ENCODE results near the gene CHADL. TPM values are rescaled to one million over a fixed set of nuclear protein-coding genes. Genes with fewer than 3 reads are reported as not detected.
A peak's percentile ranks its signal among the peaks of the same experiment; 100 is the strongest.

The CHADL gene, protein sequence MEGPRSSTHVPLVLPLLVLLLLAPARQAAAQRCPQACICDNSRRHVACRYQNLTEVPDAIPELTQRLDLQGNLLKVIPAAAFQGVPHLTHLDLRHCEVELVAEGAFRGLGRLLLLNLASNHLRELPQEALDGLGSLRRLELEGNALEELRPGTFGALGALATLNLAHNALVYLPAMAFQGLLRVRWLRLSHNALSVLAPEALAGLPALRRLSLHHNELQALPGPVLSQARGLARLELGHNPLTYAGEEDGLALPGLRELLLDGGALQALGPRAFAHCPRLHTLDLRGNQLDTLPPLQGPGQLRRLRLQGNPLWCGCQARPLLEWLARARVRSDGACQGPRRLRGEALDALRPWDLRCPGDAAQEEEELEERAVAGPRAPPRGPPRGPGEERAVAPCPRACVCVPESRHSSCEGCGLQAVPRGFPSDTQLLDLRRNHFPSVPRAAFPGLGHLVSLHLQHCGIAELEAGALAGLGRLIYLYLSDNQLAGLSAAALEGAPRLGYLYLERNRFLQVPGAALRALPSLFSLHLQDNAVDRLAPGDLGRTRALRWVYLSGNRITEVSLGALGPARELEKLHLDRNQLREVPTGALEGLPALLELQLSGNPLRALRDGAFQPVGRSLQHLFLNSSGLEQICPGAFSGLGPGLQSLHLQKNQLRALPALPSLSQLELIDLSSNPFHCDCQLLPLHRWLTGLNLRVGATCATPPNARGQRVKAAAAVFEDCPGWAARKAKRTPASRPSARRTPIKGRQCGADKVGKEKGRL
- 0.27 TPM for total RNA-seq (ENCODE audit: unreplicated experiment)
- long read RNA-seq, result 0 reads

DNA sequence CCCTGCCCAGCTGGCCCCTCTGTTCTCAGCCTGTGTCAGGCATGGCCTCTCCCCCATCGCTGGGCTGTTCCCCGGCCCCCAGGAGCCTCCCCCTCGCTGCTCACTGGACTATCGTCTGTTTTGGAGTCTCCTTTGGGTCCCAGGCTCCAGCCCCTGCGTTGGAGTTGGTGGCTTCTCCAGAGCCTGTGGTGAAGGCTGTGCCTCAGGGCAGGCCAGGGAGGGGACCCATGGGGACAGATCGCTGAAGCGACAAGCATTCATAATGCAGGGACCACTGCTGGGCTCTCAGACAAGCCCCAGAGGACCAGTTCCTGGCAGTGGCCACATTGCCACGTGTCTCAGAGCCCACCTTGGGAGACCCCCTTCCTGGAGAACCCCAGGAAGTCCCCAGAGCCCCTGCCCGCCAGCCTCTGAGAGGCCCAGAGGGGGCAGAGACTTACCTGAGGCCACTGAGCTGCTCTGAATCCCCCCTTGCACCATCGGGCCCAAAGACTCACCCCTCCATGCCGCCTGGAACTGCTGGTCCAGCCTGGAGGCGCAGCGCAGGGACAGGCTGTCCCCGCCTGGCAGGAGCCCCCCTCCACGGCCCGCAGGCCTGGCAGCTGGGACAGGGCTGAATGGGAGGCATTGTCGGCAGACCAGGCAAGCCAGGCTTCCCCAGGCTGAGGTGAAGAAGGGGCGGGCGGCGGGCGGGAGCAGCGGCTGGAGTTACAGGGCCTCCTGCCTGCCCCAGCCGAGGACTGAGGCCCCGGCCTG is at the start of gene CHADL:
TSS of gene CHADL (minus strand) at position 555 of the 756 bp plus-strand sequence. CDS start at position 505, 50 bp downstream.
- no peaks in the 10 kb centered on the region for H3K4me1 Mint-ChIP-seq (ENCODE audit: low read depth, unreplicated experiment)
- H3K4me3 Mint-ChIP-seq (ENCODE audit: unreplicated experiment), result no peak within 1 kb of the TSS
- TF ChIP-seq, protein P1, sequence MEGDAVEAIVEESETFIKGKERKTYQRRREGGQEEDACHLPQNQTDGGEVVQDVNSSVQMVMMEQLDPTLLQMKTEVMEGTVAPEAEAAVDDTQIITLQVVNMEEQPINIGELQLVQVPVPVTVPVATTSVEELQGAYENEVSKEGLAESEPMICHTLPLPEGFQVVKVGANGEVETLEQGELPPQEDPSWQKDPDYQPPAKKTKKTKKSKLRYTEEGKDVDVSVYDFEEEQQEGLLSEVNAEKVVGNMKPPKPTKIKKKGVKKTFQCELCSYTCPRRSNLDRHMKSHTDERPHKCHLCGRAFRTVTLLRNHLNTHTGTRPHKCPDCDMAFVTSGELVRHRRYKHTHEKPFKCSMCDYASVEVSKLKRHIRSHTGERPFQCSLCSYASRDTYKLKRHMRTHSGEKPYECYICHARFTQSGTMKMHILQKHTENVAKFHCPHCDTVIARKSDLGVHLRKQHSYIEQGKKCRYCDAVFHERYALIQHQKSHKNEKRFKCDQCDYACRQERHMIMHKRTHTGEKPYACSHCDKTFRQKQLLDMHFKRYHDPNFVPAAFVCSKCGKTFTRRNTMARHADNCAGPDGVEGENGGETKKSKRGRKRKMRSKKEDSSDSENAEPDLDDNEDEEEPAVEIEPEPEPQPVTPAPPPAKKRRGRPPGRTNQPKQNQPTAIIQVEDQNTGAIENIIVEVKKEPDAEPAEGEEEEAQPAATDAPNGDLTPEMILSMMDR (IDR thresholded peaks at IDR 0.05; ENCODE audit: partially characterized antibody, unreplicated experiment), result no peak
- no peaks in the 10 kb centered on the region for H3K36me3 Mint-ChIP-seq (ENCODE audit: unreplicated experiment)
- H3K27ac Mint-ChIP-seq (ENCODE audit: unreplicated experiment), result no peak within 1 kb of the TSS
- peaks cover 8% of the 10 kb centered on the region for H3K27me3 Mint-ChIP-seq (ENCODE audit: unreplicated experiment)
- DNase-seq, result peak; percentile 46
- no peaks in the 10 kb centered on the region for H3K9me3 Mint-ChIP-seq (ENCODE audit: unreplicated experiment)

DNA sequence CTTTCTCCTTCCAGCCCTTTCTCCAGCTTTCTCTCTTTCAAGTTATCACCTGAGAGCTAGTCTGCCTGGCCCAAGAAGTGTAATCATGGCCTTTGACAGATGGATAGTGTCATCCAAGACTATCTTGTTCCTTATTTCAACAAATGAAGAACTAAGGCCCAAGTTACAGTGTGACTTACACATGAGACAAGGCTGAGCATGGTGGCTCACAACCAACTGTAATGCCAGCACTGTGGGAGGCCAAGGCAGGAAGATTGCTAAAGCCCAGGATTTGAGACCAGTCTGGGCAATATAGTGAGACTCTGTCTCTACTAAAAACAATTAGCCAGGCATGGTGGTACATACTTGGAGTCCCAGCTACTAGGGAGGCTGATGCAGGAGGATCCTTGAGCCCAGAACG is 48.9 kb upstream of the CHADL start:
- H3K4me3 Mint-ChIP-seq (ENCODE audit: unreplicated experiment), result no peak overlapping the region
- TF ChIP-seq, protein P1 (IDR thresholded peaks at IDR 0.05; ENCODE audit: partially characterized antibody, unreplicated experiment), result no peak
- H3K36me3 Mint-ChIP-seq (ENCODE audit: unreplicated experiment), result no peaks in the 10 kb centered on the region
- peaks cover 8% of the 10 kb centered on the region for H3K9me3 Mint-ChIP-seq (ENCODE audit: unreplicated experiment)
- H3K27me3 Mint-ChIP-seq (ENCODE audit: unreplicated experiment), result peaks cover 2% of the 10 kb centered on the region
- no peak for DNase-seq
- H3K27ac Mint-ChIP-seq (ENCODE audit: unreplicated experiment), result no peak overlapping the region
- peaks cover 2% of the 10 kb centered on the region for H3K4me1 Mint-ChIP-seq (ENCODE audit: low read depth, unreplicated experiment)

DNA sequence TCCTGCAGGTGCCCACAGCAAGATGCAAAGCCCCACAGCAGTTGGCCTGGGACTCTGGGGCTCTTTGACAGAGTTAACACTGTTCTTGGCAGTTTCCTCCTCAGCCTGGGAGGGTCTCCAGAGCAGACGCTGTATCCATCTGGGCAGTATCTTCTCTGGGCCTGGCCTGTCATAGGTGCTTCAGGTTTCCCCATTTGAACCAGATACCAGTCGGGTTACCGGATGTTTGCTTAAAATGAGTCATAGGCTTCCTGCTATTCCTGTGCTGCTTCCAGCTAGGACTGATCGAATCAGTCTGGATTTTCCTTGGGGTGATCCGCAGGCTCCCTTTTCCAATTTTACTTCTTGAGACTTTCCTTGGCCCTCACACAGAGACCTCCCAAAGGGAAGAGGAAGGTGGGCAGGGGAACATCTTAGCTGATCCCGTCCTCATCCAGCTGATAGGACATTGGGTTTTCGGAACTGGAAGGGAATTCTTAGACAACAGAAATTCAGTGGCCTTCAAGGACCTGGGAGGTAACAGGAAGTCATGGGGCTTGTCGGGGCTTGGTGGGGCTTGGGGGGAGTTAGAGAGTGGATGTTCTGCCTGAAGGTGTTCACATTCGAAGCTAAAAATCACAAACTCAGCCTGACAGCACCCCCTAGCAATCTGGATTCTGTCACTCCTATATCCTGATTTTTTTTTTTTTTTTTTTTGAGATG is 47.7 kb upstream of the CHADL start:
- no peaks in the 10 kb centered on the region for H3K36me3 Mint-ChIP-seq (ENCODE audit: unreplicated experiment)
- peaks cover 6% of the 10 kb centered on the region for H3K9me3 Mint-ChIP-seq (ENCODE audit: unreplicated experiment)
- DNase-seq, result no peak
- H3K4me1 Mint-ChIP-seq (ENCODE audit: low read depth, unreplicated experiment), result peaks cover 4% of the 10 kb centered on the region
- H3K27me3 Mint-ChIP-seq (ENCODE audit: unreplicated experiment), result peaks cover 2% of the 10 kb centered on the region
- TF ChIP-seq, protein P1 (IDR thresholded peaks at IDR 0.05; ENCODE audit: partially characterized antibody, unreplicated experiment), result no peak
- peak overlapping the region; percentile 75 for H3K27ac Mint-ChIP-seq (ENCODE audit: unreplicated experiment)
- H3K4me3 Mint-ChIP-seq (ENCODE audit: unreplicated experiment), result peak overlapping the region; percentile 50

DNA sequence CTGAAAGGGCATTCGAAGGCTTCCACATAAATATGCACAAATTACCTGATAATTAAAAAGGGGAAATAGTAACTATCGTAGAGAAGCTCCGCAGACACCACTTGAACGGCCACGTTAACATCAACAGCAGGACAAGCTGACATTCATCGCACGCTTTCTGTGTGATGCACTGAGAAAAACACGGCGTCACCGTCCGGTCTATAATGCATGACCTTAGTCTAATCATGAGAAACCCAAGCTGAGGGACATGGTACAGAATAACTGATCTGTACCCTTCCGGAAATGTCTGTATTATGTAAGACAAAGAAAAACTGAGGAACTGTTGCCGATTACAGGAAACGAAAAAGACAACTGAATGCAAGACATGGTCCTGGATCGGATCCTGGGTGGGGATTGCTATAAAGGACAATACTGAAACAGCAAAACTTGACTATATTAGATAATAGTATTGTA is 45.9 kb upstream of the CHADL start:
- H3K9me3 Mint-ChIP-seq (ENCODE audit: unreplicated experiment), result peaks cover 6% of the 10 kb centered on the region

More for the DNA sequence above, 45.9 kb upstream of the CHADL start:
- Mint-ChIP-seq H3K36me3 (ENCODE audit: unreplicated experiment) (no peaks in the 10 kb centered on the region), H3K4me1 (ENCODE audit: low read depth, unreplicated experiment) (peaks cover 4% of the 10 kb centered on the region), H3K4me3 (ENCODE audit: unreplicated experiment) (peak overlapping the region; percentile 95), H3K27ac (ENCODE audit: unreplicated experiment) (peak overlapping the region; percentile 96), H3K27me3 (ENCODE audit: unreplicated experiment) (peaks cover 2% of the 10 kb centered on the region)
- DNase-seq, result no peak
- TF ChIP-seq, protein P1 (IDR thresholded peaks at IDR 0.05; ENCODE audit: partially characterized antibody, unreplicated experiment), result no peak

All from glutamatergic neuron (in vitro differentiated cells).